Lung microvascular endothelial cell (primary cell): Measurements from ENCODE around the gene ACVR1B. TPM values are rescaled to one million over a fixed set of nuclear protein-coding genes. Genes with fewer than 3 reads are reported as not detected.

Experiments used
- DNase-seq, 2 donors: peaks; one replicate each; pipeline versions ENCODE4 v3.0.0 to v3.0.0-alpha.2; 2010; ENCODE audit warnings: low read depth in 2 of 2
- total RNA-seq: library from RNA; depleted of rRNA; stranded (reverse); fragments of >200 nt; gene quantifications from 2 replicates; pipeline ENCODE4 v1.2.1, GENCODE V29; 2014

The ACVR1B gene
- total RNA-seq = 8.5 and 15.1 TPM in 2 replicates

- peak; percentile 94 to 95 for DNase-seq
Observed at GRCh38 chr12:51951199-51951842, at the start of gene ACVR1B. Gene ACVR1B, plus strand, starts transcription at chr12:51951699. Its CDS starts 45 bp downstream, at chr12:51951744.

- no peak for DNase-seq
Observed at GRCh38 chr12:51901881-51902280, 49.6 kb upstream of the ACVR1B start.

DNA sequence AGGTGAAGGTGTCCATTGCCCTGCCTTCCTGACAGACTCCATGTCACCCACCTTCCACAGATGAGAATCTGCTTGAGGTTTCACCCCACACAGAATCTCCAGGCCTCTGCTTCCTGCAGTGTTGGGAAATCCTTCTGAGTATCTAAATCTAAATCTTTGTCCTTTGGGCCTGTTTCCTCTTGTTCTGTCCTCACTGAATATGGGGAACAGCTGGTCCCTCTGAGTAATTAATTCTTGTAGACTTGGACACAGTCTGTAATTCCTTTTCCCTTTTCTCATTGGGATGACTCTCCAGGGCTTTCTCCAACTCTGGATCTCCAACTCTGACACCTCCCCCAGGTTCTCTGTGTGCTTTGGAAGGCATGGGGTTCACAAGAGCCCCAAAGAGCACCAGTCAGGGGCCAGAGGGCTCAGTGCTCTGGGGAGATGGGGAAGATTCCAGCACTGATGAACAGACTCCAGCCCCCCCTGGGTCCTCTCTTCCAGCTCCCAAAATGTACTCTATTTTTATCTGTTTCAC lies 46.5 kb upstream of the ACVR1B start:
- DNase-seq = peak in 1 of 2 donors; percentile 80

GRCh38 chr12:51905471-51906429 lies 45.7 kb upstream of the ACVR1B start:
- peak; percentile 73 to 96 for DNase-seq

GRCh38 chr12:51906430-51907082 lies 44.9 kb upstream of the ACVR1B start:
- peak in 1 of 2 donors; percentile 65 for DNase-seq

DNA sequence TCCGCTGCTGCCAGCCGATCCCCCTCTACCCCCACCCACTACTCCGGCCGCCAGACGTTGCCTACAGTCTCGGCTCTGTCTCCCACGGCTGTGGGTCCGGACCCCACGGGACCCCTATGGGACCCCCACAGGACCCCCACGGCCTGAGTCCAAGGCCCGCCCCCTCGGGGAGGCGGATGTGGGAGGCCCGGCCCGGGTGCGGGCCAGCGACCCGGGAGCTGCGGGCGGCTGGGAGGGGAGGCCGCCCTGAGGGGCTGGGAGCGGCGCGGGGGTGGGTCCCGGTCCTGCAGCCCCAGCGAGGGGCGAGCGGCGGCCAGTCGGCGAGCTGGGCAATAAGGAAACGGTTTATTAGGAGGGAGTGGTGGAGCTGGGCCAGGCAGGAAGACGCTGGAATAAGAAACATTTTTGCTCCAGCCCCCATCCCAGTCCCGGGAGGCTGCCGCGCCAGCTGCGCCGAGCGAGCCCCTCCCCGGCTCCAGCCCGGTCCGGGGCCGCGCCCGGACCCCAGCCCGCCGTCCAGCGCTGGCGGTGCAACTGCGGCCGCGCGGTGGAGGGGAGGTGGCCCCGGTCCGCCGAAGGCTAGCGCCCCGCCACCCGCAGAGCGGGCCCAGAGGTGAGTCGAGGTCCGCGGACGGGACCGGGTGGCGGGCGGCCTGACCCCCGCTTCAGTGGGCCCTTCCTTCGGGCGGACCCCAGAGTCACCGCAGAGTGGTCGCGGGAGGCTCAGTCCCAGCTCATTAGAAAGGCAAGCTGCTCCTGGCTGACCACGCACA lies 44.2 kb upstream of the ACVR1B start, which contains the start of gene ACVRL1:
ACVRL1 (plus strand) TSS at position 422 of the 773 bp plus-strand sequence. CDS start 4,971 bp downstream, outside the sequence.
- DNase-seq = peak in 1 of 2 donors; percentile 62

DNA sequence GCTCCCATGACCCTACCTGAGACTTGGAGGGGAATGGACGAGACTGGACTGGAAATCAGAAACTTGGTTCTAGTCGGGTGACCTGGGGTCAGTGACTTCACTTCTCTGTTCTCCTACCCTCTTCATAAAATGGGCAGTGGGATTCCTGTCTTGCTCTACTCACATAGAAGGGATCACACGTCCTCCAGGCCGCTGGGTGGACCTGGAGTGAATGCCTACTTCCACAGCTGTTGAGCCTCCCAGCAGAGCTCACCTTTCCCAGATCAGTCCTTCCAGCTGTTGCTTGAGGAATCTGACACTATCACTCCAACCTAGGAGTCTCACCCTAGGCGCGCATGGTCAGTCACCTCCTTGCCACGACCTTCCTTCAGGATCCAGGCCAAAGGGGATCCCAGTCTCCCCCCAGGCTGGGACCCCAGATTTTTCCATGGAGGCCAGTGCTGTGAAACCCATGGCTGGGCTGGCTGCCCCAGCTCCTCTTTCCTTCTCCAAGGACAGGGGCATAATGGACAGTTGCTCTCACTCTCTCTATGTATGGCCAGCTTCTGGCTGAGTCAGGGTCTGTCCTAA lies 43.6 kb upstream of the ACVR1B start:
- peak in 1 of 2 donors; percentile 50 for DNase-seq

- DNase-seq = peak in 1 of 2 donors; percentile 39
Observed at GRCh38 chr12:51908876-51909592, 42.5 kb upstream of the ACVR1B start.

GRCh38 chr12:51910168-51910567 lies 41.3 kb upstream of the ACVR1B start:
- DNase-seq = no peak

GRCh38 chr12:51910691-51911090 lies 40.8 kb upstream of the ACVR1B start:
- peak; percentile 57 to 65 for DNase-seq

DNA sequence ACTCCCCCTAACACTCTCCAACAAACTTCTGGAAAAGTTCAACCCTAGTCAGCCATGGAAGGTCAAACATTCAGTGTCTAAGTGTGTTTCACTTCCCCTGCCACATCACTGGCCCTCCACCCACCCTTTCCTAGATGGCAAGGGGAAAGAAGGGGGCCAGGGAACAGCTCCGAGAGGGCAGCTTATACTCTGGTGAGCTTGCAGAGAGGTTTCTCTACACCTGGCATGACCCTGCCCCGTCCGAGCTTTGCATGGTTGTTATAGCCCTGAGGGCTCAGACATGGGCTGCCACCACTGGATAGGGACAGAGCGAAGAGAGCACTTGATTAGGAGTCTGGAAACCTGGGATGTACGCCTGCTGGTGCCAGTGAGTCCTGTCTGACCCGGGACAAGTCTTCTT lies 40.2 kb upstream of the ACVR1B start:
- no peak for DNase-seq

DNA sequence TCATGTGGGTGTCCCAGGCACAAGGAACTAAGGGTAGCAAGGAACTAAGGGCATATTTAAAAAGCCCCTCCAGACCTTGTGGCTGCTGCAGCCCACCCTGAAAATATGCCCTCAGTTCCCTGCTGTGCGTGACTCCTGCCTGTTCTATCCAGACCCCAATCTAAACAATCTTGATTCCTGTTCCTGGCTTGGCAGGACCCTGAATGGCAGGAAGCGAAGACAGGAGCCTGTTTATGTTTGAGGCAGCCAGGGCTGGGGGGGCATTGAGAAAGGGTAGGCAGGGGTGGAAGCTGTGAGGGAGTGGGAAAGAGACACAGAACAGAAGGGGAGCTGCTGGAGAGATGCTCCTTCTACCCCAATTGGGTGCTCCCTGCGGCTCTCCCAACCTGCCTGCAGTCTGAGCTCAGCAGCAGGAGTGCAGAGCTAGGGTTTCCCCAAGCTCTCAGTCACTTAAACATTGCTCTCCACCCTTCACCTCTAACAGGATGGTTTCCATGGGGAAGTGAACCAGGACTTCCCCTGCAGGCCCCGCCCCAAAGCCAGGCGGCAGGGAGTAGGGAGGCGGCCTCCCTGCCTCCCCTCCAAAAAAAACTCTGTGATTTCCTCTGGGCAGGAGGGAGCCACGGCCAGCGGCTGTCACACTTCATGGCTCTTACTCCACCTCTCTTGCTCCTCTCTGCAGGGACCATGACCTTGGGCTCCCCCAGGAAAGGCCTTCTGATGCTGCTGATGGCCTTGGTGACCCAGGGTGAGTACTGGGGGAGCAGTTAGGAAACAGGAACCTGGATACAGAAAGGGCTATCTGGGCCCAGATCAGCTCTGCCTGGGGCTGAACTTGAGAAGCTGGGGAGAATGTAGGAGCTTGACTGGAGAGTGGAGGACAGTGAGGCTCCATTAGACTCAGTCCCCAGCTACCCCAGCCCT lies 39.4 kb upstream of the ACVR1B start:
- DNase-seq = peak; percentile 91 to 95

DNA sequence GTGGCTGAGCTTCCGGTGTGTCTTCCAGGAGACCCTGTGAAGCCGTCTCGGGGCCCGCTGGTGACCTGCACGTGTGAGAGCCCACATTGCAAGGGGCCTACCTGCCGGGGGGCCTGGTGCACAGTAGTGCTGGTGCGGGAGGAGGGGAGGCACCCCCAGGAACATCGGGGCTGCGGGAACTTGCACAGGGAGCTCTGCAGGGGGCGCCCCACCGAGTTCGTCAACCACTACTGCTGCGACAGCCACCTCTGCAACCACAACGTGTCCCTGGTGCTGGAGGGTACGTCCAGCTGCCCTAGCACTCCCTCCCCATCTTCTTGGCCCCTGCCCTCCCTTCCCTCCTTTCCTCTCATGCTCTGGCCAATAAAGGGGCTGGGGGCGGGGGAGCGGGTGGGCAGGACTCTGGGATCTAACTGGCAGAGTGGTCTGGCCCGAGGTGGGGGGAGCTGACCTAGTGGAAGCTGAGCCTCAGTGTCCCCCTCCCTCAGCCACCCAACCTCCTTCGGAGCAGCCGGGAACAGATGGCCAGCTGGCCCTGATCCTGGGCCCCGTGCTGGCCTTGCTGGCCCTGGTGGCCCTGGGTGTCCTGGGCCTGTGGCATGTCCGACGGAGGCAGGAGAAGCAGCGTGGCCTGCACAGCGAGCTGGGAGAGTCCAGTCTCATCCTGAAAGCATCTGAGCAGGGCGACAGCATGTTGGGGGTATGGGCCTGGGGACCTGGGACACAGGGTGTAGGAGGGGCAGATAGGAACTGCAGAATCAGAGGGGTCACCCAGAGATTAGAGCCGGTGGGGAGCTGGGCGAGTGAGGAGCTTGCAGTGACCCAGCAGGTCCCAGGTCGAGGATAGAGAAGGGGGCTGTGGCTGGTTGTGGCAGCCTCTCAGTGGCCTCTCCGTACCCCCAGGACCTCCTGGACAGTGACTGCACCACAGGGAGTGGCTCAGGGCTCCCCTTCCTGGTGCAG lies 38.1 kb upstream of the ACVR1B start:
- DNase-seq = peak in 1 of 2 donors; percentile 65

DNA sequence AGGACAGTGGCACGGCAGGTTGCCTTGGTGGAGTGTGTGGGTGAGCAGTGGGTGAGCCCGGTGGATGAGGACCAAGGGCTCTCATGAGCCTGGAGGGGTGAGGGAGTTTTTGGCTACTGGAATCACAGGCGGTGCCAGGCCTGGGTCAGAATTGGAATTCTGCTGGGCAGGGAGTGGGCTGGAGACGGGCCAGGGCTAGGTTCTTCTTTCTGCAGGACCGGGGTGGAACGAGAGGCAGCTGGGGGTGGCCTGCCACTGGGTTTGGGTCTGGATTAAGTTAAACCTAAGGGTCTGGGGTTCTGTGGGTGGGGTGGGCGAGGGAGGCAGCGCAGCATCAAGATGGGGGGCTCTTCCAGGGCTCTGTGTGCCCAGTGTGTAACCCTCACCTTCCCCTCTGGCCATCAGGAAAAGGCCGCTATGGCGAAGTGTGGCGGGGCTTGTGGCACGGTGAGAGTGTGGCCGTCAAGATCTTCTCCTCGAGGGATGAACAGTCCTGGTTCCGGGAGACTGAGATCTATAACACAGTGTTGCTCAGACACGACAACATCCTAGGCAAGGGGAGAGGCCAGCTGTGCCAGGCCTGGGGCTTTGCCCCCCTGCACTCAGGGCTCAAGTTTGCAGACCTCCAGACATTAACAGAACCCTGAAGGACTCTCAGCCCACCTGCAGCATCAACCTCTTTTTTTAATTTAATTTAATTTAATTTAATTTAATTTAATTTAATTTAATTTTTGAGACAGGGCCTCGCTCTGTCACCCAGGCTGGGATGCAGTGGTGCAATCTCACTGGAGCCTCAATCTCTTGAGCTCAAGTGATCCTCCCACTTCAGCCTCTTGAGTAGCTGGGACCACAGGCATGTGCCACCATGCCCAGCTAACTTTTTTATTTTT lies 37.2 kb upstream of the ACVR1B start:
- no peak for DNase-seq

GRCh38 chr12:51915003-51915625 lies 36.4 kb upstream of the ACVR1B start:
- DNase-seq = peak in 1 of 2 donors; percentile 41

DNA sequence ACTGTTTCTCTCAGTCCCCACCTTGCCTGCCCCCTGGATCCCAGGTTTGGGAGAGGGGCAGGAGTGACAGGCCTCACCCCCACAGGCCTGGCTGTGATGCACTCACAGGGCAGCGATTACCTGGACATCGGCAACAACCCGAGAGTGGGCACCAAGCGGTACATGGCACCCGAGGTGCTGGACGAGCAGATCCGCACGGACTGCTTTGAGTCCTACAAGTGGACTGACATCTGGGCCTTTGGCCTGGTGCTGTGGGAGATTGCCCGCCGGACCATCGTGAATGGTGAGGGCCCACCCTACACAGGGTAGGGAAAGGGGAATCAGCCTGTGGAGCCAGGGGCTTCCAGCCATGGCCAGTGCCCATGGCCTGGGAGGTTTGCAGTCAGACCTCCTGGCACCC lies 35.5 kb upstream of the ACVR1B start:
- no peak for DNase-seq
